Testis (tissue), 2 donors: ENCODE results near the gene NRP1.

Source experiments
- POLR2A ChIP-seq: fragments of 450-650 bp; IDR thresholded peaks from one replicate; pipeline ENCODE4 v1.6.1; 2017; ENCODE audit warnings: antibody characterized with exemption, mild to moderate bottlenecking, moderate library complexity
- TF ChIP-seq, protein P1 (sequence below), 3 experiments: fragments of 450-650 bp in 2 of 3; fragments of 200-600 bp in 1 of 3; sonication (generic) in 1 of 3; IDR thresholded peaks; one replicate each; pipeline ENCODE4 v1.5.1; 2016 to 2019; ENCODE audit warnings: antibody characterized with exemption in 3 of 3, mild to moderate bottlenecking in 2 of 3, moderate library complexity in 1 of 3

DNA sequence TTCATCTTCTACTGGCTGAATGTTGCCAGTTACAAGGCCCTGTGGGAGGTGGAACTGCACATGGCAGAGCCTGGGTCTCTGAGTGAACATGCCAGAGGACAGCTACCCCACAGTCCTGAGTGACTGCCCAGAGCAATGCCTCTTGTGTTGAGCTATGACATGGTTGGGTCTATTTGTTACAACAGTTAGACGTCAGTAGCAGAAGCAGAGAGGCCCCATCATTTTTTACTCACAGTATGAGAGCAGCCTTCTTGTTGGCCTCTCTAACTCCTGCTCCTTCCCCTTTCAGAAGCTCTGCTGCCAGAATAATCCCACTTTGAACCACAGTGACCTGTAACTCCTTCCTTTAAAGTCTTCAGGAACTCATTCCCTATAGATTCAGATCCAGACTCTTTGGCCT lies 30.8 kb upstream of the NRP1 start:
- TF ChIP-seq, protein P1, sequence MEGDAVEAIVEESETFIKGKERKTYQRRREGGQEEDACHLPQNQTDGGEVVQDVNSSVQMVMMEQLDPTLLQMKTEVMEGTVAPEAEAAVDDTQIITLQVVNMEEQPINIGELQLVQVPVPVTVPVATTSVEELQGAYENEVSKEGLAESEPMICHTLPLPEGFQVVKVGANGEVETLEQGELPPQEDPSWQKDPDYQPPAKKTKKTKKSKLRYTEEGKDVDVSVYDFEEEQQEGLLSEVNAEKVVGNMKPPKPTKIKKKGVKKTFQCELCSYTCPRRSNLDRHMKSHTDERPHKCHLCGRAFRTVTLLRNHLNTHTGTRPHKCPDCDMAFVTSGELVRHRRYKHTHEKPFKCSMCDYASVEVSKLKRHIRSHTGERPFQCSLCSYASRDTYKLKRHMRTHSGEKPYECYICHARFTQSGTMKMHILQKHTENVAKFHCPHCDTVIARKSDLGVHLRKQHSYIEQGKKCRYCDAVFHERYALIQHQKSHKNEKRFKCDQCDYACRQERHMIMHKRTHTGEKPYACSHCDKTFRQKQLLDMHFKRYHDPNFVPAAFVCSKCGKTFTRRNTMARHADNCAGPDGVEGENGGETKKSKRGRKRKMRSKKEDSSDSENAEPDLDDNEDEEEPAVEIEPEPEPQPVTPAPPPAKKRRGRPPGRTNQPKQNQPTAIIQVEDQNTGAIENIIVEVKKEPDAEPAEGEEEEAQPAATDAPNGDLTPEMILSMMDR (IDR thresholded peaks at IDR 0.05): no peak
- no peak for TF ChIP-seq POLR2A
